ENCODE data around the gene GULP1.
A peak's percentile ranks its signal among the peaks of the same experiment; 100 is the strongest.
"Not testable (repeated sequence)": the region's sequence is repeated elsewhere in the genome, so short reads cannot be mapped to it uniquely, and the experiment has no call there.

Gene GULP1

DNA sequence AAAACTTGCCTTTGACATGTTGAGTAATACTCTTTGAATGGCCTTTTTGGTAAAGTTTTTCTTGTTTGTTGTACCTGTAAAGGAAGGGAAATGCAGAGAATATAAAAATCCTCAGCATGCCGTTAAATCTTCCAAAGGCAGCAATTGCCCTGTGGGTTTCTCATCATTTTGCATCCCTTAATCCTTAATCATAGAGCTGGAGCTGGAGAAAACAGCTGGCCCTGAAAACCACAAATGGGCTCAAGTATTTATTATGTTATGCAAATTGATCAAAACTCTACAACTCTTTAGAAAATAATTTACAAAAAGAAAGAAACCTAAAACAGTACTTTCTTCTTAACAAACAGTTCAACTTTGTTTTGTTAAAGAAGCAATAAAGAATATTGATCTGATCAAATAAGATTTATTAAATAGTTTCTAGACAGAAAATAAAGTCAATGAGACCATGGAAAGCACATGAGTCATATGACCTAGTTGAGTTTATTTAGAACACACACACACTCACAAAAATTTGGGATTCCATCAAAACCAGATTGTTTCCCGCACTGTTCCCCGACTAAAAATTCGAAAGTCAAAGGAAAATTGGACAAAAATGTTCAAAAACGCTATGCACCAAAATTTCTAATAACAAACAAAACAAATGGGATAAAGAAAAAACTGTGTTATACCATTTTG is 309.0 kb downstream of the GULP1 start:
- DNase-seq (ENCODE audit: low read depth, low spot score), result peak; percentile 73

DNA sequence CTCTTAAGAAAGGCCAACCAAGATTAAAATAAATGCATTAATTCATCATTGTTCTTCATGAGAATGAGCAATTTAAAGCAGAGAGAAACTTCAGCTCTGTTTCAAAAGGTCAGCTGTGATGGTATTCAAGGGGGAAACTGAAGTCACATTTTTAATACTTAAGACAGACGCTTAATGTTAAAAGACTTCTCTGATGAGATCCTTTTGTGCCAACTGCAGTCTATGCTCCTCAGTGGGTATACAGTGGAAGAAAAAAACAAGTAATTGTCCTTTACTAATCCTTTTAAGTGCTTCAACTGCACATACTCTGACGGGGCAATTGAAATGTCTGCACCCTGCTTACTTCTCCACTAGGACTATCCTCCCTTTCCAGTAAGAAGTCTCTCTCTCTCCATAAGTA is 309.7 kb downstream of the GULP1 start:
- DNase-seq (ENCODE audit: low read depth, low spot score), result peak; percentile 7

DNA sequence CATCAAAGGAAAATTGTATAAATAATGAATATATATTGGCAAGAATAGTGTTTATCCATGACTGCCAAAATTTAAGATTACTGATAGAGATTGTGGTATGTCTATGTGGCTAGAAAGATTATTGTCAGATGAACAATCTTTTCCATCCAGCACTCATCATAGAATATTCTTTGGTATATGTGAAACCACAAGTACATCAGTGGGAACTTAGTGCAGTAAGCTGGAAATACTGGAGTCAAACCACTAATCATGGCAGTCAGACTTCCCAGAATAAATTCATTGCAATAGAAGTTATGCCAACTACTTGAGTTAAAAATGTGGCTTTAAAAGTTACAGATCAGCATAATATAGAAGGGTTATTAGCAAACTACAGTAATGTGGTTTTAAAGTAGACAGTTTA is 310.3 kb downstream of the GULP1 start:
- peak; percentile 58 for DNase-seq (ENCODE audit: low read depth, low spot score)

DNA sequence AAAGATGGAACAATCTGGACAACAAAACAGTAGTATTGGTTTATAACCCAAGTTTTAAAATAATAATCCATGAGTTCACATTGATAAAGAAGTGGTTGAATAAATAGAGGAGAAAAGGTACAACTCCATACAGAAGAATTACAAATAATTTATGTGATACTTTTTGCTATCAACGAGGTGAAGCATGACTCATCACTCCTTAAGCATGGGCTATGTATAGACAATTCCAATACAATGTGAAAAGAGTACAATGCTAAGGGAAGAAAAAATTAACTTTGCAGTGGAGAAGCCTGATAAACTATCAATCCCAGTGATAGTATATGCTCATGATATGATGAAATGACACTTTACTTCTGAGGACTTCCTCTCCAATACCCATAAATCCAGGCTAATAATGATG is 312.9 kb downstream of the GULP1 start:
- no peak for DNase-seq (ENCODE audit: low read depth, low spot score)

DNA sequence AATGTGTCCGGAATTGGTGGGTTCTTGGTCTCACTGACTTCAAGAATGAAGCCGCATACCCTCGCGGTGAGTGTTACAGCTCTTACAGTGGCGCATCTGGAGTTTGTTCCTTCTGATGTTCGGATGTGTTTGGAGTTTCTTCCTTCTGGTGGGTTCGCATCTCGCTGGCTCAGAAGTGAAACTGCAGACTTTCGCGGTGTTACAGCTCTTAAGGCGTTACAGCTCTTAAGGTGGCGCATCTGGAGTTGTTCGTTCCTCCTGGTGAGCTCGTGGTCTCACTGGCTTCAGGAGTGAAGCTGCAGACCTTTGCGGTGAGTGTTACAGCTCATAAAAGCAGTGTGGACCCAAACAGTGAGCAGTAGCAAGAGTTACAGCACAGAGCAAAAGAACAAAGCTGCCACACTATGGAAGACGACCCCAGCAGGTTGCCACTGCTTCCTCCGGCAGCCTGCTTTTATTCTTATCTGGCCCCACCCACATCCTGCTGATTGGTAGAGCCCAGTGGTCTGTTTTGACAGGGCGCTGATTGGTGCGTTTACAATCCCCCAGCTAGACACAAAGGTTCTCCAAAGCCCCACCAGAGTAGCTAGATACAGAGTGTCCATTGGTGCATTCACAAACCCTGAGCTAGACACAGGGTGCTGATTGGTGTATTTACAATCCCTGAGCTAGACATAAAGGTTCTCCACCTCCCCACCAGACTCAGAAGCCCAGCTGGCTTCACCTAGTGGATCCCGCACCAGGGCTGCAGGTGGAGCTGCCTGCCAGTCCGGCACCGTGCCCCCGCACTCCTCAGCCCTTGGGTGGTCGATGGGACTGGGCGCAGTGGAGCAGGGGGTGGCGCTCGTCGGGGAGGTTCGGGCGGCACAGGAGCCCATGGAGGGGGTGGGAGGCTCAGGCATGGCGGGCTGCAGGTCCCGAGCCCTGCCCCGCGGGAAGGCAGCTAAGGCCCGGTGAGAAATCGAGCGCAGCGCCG is 314.2 kb downstream of the GULP1 start:
- DNase-seq (ENCODE audit: low read depth, low spot score), result not testable (repeated sequence)

DNA sequence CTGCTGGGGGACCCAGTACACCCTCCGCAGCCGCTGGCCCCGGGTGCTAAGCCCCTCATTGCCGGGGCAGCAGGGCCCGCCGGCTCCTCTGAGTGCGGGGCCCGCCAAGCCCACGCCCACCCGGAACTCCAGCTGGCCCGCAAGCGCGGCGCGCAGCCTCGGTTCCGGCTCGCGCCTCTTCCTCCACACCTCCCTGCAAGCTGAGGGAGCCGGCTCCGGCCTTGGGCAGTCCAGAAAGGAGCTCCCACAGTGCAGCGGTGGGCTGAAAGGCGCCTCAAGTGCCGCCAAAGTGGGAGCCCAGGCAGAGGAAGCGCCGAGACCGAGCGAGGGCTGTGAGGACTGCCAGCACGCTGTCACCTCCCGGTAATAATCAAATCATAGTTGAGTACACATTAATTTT is 314.9 kb downstream of the GULP1 start:
- not testable (repeated sequence) for DNase-seq (ENCODE audit: low read depth, low spot score)

DNA sequence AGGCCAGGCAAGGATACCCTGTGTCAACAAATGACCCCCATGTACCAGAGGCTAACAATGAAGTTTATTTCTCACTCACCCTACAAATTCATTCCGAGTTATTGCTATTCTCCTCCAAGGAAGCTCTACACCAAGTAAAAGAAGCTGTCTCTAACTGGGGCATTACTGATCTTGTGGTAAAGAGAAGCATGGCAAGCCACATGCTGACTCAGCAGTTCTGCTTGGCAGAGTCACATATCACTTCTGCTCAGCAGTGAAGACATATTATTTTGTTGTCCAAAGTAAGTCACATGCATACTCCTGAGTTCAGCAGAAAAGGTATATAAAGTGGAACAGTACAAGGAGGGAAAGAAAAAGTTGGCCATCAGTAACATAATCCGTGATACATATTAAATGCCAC is 315.8 kb downstream of the GULP1 start:
- peak; percentile 61 for DNase-seq (ENCODE audit: low read depth, low spot score)

DNA sequence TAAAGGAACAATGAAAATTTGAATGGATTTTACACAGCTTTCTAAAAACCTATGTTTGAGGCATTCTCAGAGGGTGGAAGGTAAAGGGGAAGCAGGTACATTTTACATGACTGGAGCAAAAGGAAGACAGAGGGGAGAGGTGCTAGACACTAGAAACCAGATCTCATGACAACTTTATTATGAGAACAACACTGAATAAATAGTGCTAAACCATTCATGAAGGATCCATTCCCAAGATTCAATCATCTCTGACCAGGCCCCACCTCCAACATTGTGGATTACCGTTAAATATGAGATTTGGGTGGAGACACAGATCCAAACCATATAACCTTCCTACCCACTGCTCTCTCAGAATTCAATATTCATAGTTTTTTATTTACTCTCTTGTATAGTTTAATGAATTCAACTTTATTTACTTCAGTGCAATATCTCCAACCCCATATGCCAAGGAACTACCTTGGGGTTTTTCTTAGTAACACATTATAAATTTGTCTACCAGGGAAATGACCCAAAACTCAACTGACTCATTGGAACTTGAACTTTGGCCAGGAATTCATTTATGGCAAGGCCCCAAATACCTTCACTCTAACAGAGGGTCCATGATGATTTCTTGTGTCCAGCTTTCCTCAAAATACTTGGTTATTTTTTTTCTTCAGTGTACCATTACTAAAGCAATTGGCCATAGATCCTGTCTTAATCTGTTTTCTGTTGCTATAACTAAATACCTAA is 317.8 kb downstream of the GULP1 start:
- peak; percentile 79 for DNase-seq (ENCODE audit: low read depth, low spot score)

DNA sequence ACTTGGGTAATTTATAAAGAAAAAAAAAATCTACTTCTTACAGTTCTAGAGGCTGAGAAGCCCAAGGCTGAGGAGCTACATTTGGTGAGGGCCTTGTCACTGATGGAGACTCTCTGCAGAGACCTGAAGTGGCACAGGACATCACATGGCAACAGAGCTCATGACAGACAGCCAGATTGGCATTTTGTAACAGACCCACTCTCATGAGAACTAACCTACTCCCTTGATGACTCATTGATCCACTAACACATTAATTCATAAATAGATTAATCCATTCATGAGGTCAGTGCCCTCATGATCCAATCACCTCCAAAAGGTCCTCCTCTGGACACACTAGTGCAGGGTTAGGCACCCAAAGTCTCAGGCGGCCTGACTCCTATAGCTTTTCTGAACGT is 318.4 kb downstream of the GULP1 start:
- no peak for DNase-seq (ENCODE audit: low read depth, low spot score)

DNA sequence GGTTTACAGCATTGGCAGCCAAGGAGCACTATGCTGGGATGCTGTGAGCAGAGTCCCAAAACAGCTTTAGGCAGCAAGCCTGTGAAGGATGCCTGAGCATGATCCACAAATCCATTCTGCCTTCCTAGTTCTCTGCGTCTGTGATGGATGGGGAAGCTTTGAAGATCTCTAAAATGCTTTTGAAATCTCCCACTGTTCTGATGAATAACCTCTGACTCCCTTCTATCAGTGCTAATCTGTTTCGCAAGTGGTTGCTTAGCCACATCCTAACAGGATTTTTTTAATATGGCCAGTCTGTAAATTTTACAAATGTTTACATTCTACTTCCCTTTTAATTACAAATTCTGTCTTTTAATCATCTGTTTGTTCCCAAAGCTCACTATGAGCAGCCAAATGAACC is 319.2 kb downstream of the GULP1 start:
- DNase-seq (ENCODE audit: low read depth, low spot score), result no peak

DNA sequence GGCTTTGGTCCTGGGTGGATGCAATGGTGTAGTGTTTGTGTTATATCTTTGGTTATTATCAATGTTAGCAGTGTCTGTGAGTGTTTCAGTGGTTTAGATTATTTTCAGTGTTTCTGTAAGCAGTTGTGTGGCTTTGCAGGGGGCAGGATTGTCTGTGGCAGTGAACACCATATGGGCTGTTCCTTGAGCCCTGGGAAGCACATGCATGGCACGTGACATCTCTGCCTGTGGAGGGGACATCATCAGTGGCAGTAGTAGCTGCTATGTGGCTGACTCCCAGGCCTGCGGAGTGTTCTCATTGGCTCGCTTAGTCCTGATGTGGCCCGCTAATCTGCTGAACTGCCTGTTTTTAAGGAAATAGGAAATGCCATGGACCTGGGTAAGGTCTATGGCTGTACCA is 327.5 kb downstream of the GULP1 start:
- no peak for DNase-seq (ENCODE audit: low read depth, low spot score)

DNA sequence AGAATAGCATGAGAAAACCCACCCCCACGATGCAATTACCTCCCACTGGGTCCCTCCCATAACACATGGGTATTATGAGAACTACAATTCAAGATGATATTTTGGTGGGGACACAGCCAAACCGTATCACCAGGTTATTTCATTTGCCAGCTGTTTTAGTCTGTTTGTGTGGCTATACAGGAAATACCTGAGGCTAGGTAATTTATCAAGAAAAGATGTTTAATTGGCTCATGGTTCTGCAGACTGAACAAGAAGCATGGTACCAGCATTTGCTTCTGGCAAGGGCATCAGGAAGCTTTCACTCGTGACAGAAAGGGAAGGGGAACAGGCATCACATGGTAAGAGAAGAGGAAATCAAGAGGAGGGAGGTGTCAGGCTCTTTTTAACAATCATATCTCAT is 329.2 kb downstream of the GULP1 start:
- no peak for DNase-seq (ENCODE audit: low read depth, low spot score)

DNA sequence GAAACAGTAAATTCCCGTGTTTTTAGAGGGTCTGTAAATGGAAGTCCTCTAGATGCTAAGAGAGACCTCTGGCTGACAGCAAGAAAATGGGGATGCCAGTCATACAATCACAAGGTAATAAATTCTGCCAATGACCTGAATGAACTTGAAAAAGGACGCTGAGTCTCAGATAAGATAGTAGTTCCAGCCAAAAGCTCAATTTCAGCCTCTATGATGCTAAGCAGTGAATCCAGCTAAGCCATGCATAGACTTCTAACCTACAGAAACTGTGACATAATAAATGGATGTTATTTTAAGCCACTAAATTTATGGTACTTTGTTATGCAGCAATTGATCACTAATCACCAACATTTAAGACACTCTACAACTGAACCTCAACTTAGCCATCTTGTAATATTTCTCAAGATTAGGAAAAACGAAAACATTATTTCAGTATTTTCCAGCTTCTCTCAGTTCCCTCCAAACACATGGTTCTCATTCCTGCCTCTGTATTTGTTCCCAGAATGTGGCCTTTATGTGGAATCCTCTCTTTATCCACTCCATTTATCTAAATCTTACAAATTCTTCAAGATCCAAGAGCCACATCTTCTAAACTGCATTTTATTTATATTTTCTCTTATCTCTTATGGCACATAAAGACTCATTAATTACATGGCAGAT is 331.1 kb downstream of the GULP1 start:
- DNase-seq (ENCODE audit: low read depth, low spot score), result no peak

DNA sequence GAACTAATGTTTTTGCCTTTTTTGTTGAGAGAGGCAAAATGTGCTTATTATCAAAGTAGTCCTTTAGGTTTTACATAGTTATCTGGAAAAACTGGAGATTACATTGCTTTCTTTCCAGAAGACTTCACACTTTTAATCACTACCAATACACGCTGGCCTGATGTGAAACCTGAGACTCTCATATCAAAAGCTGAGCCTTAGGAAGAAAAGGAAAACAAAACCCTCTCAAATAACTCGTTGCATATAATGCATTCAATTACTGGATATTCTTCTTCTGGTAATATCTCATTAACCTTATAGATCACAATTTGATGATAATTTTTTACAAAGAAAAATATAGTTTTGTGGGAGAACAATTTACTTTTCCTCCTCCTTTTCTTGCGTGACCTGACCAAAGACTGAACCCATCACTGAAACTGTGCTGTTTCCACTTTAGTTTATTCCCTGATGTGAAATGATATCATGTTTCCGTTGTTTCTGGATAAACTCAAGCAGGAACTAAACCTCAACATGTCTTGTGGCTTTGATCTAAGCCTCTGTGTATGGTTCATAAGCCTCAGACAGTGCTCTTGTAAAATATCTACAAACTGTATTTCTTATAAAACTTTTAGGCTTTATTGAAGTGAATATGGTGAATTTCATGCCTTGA is 332.4 kb downstream of the GULP1 start:
- DNase-seq (ENCODE audit: low read depth, low spot score), result peak; percentile 56

DNA sequence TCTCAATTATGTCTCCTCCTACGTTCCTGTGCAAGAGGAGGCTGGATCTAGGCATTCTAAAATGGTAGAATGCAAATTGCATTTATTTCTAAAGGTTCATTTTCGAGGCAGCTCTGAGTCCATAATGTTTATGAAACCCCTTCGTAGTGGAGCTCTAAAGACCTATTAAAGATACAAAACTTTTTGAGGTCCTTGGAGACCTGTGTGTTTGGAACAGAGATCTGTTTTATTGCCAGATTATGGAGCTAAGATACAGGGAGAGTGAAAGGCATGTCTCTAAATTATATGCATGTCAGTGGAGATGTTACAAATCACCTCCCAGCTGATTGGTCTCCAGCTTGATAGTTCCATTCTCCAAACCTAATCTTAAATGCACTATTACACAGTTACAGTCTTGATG is 335.8 kb downstream of the GULP1 start:
- no peak for DNase-seq (ENCODE audit: low read depth, low spot score)

DNA sequence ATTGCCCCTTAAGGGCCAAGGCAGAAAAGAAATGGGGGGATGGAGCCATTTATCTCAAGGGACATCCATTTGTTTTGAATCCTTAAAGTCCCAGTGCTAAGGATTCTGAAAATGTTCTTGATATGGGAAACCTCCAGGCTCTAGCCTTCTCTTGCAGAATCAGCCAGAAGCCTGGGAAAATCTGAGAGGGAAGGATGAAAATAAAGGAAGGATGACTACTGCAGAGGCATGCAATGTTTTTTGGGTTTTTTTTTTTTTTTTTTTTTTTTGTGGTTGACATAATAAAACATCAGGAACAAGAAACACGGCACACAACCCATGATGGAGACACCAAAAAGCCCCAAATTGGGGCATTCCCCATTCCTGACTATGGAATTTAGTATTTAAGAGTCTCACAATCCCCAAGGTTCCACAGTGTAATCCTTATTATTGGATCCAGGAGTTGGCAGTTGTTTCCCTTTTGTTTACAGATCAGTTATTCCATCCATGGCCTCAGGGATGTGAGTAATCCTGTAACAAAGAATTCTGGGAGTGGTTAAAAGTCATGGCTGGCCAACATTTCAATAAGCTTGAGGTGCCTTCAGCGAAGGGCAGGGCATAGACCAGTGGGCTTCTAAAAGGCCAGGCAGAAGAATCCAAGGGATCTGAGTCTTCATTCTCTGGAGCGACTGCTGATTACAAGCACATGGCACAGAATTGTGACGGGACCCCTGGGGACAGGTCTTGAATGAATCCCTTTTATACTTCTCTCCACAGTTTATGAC is 337.5 kb downstream of the GULP1 start:
- peak; percentile 85 for DNase-seq (ENCODE audit: low read depth, low spot score)

DNA sequence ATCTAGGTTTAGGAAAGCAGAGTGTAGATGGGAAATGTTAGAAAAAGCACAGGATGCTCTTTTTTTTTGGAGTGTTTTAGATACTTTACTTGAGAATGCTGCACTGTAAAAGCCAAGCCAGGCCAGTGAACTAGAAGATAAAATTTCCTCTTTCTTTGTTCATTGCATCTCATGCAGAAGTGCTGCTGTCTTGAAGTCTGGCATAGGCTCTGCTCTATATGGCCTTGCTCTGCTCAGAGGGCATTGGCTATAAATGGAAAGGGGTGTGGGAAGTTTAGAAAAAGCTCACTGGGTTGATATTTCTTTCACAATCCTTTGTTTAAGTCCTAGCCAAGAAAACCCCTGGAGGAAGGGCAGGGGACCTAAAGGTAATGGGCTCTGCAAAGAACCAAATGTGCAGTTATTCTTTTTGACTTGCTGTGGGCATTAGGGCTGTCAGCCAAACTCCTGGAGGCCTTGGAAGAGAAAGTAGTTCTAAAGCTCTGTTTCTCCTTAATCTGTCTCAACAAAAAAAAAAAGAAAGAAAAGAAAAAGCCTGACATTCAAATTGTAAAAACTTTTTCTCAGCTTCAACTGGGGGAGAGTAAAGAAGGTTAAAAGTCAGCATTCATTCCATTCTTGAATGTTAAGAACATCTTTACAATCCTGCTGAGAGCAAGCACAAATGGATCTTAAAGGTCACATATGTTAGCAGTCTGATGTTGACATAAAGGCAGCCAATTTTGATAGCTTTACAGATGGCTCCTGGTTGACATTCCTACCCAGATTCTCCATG is 338.3 kb downstream of the GULP1 start:
- peak; percentile 82 for DNase-seq (ENCODE audit: low read depth, low spot score)

DNA sequence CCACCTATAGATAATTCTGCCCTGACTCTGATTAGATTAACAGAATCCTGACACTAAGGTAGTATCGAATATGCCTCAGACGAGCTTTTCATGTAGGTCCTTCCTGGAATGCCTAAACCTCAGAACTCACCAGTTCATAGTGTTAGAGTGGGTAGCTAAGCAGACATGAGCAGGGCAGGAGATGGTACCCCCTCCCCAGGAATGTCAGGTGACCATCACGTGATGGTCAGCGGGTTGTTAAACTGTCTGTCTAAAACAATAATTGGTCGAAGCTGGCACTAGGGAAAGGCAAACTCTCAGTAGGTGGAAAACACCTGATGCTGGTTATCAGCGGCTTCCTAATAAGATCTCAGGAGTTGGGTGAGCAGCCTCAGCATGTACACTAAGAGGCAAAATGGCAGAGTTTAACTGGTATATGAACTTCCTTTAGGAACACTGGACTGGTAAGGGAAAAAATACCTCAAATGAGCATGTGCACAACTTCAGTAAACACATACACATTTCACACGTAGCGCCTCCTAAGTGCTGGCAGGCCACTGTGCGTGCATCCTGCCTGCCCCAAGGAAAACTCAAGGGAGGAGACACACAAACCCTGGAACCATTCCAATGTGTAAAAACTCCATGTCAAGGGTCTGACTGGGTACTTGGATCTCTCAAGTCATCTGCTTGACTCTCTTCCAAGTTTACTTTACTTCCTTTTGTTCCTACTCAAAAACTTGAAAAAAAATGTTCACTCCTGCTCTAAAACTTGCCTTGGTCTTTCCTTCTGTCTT is 339.5 kb downstream of the GULP1 start:
- no peak for DNase-seq (ENCODE audit: low read depth, low spot score)

DNA sequence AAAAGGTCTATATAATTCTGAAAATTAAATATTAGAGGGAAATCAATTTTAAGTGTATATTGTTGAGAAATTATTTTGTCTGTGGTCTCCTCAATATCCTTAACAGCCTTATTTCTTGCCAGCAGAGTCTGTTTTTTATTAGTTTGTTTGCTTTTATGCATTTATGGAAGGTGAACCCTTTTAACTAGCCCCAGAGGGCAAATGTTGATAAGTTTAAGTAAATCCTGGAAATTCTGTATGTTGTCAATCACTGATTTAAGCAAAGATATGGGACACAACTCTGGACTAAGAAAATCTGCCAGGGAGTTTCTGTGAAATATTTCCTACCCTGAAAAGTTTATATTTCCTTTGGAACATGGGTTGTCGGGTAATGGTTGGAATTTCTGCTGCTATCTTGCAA is 343.0 kb downstream of the GULP1 start:
- DNase-seq (ENCODE audit: low read depth, low spot score), result no peak

Measured in astrocyte of the hippocampus (primary cell).